Measurements from ENCODE around the gene GNAQ. TPM values are rescaled to one million over a fixed set of nuclear protein-coding genes. Genes with fewer than 3 reads are reported as not detected.

The GNAQ gene
- total RNA-seq, 1 experiment from 2014 or later = 38.2 TPM

- intact Hi-C loops (cut with micrococcal nuclease) = loop anchor here (1.0 kb wide), 1 partner anchor 13 kb away; no protein-coding TSS in a partner anchor
- H3K27ac Mint-ChIP-seq (ENCODE audit: low read depth, unreplicated experiment) = peak overlapping the region; percentile 19
- H3K4me1 Mint-ChIP-seq (ENCODE audit: insufficient read depth, unreplicated experiment) = peaks cover 36% of the 10 kb centered on the region
- peak; percentile 92 for DNase-seq (ENCODE audit: unreplicated experiment)
- CTCF ChIA-PET = interaction anchor here (0.8 to 1.7 kb wide), 4 partner anchors 25 to 228 kb away, joined by 3 to 6 read pairs (median 4); no protein-coding TSS in a partner anchor
- POLR2A ChIA-PET = interaction anchor here (0.7 to 1.5 kb wide), 6 partner anchors 11 to 318 kb away, joined by 3 to 5 read pairs (median 3); no protein-coding TSS in a partner anchor
- peaks cover 16% of the 10 kb centered on the region for H3K36me3 Mint-ChIP-seq (ENCODE audit: insufficient read depth, unreplicated experiment)
- H3K4me3 Mint-ChIP-seq (ENCODE audit: unreplicated experiment) = peak overlapping the region; percentile 5
- H3K9me3 Mint-ChIP-seq (ENCODE audit: unreplicated experiment) = no peaks in the 10 kb centered on the region
- H3K27me3 Mint-ChIP-seq (ENCODE audit: insufficient read depth, unreplicated experiment) = no peaks in the 10 kb centered on the region
- TF ChIP-seq CTCF (IDR thresholded peaks at IDR 0.05; ENCODE audit: unreplicated experiment) = no peak
- no TSS peak for BruUV-seq (replicated peaks)
Observed at GRCh38 chr9:77807281-77807683, 224.3 kb downstream of the GNAQ start.

GRCh38 chr9:77806741-77807140 is 224.9 kb downstream of the GNAQ start:
- ChIA-PET CTCF (interaction anchor here (1.1 to 1.7 kb wide), 4 partner anchors 13 to 314 kb away, joined by 3 to 6 read pairs (median 4); no protein-coding TSS in a partner anchor), POLR2A (interaction anchor here (0.7 to 1.5 kb wide), 6 partner anchors 13 to 318 kb away, joined by 3 to 4 read pairs (median 3); no protein-coding TSS in a partner anchor)
- TF ChIP-seq CTCF (IDR thresholded peaks at IDR 0.05; ENCODE audit: unreplicated experiment) = no peak
- Mint-ChIP-seq H3K9me3 (ENCODE audit: unreplicated experiment) (no peaks in the 10 kb centered on the region), H3K27me3 (ENCODE audit: insufficient read depth, unreplicated experiment) (no peaks in the 10 kb centered on the region), H3K36me3 (ENCODE audit: insufficient read depth, unreplicated experiment) (peaks cover 11% of the 10 kb centered on the region), H3K4me1 (ENCODE audit: insufficient read depth, unreplicated experiment) (peaks cover 36% of the 10 kb centered on the region), H3K4me3 (ENCODE audit: unreplicated experiment) (no peak overlapping the region), H3K27ac (ENCODE audit: low read depth, unreplicated experiment) (no peak overlapping the region)
- BruUV-seq (replicated peaks) = no TSS peak
- no peak for DNase-seq (ENCODE audit: unreplicated experiment)
- intact Hi-C loops (cut with micrococcal nuclease) = loop anchor here (1.0 kb wide), 1 partner anchor 12 kb away; no protein-coding TSS in a partner anchor

- peaks cover 11% of the 10 kb centered on the region for H3K36me3 Mint-ChIP-seq (ENCODE audit: insufficient read depth, unreplicated experiment)
- TF ChIP-seq CTCF (IDR thresholded peaks at IDR 0.05; ENCODE audit: unreplicated experiment) = no peak
- no TSS peak for BruUV-seq (replicated peaks)
- ChIA-PET CTCF (interaction anchor here (1.1 to 1.6 kb wide), 3 partner anchors 12 to 315 kb away, joined by 3 to 6 read pairs (median 4); no protein-coding TSS in a partner anchor), POLR2A (interaction anchor here (0.6 to 0.8 kb wide), 2 partner anchors 96 to 226 kb away, joined by 3 read pairs; partner anchors contain the start of gene GNAQ)
- H3K9me3 Mint-ChIP-seq (ENCODE audit: unreplicated experiment) = no peaks in the 10 kb centered on the region
- H3K27me3 Mint-ChIP-seq (ENCODE audit: insufficient read depth, unreplicated experiment) = no peaks in the 10 kb centered on the region
- peak overlapping the region; percentile 51 for H3K27ac Mint-ChIP-seq (ENCODE audit: low read depth, unreplicated experiment)
- H3K4me1 Mint-ChIP-seq (ENCODE audit: insufficient read depth, unreplicated experiment) = peaks cover 36% of the 10 kb centered on the region
- H3K4me3 Mint-ChIP-seq (ENCODE audit: unreplicated experiment) = no peak overlapping the region
- DNase-seq (ENCODE audit: unreplicated experiment) = no peak
- intact Hi-C loops (cut with micrococcal nuclease) = no loop called here
Observed at GRCh38 chr9:77805810-77806209, 225.8 kb downstream of the GNAQ start.

GRCh38 chr9:77803423-77803822 is 228.2 kb downstream of the GNAQ start:
- no peak for TF ChIP-seq CTCF (IDR thresholded peaks at IDR 0.05; ENCODE audit: unreplicated experiment)
- POLR2A ChIA-PET = no interaction called here
- CTCF ChIA-PET = interaction anchor here (0.6 to 1.2 kb wide), 2 partner anchors 366 to 759 kb away, joined by 3 to 4 read pairs; no protein-coding TSS in a partner anchor
- no peaks in the 10 kb centered on the region for H3K27me3 Mint-ChIP-seq (ENCODE audit: insufficient read depth, unreplicated experiment)
- no peak overlapping the region for H3K4me3 Mint-ChIP-seq (ENCODE audit: unreplicated experiment)
- no TSS peak for BruUV-seq (replicated peaks)
- intact Hi-C loops (cut with micrococcal nuclease) = no loop called here
- no peaks in the 10 kb centered on the region for H3K9me3 Mint-ChIP-seq (ENCODE audit: unreplicated experiment)
- no peak overlapping the region for H3K27ac Mint-ChIP-seq (ENCODE audit: low read depth, unreplicated experiment)
- H3K4me1 Mint-ChIP-seq (ENCODE audit: insufficient read depth, unreplicated experiment) = peaks cover 28% of the 10 kb centered on the region
- peaks cover 6% of the 10 kb centered on the region for H3K36me3 Mint-ChIP-seq (ENCODE audit: insufficient read depth, unreplicated experiment)
- DNase-seq (ENCODE audit: unreplicated experiment) = no peak

Measured in MCF 10A (cell line).